NCI-H1436 (cell line): ENCODE results near the gene C4B.
"Not testable (repeated sequence)": the region's sequence is repeated elsewhere in the genome, so short reads cannot be mapped to it uniquely, and the experiment has no call there.

Experiments
- DNase-seq: peaks from one replicate; lab custom pipeline; 2025; lab: John Stamatoyannopoulos, UW

The C4B gene

GRCh38 chr6:31981744-31982143 lies 32.9 kb upstream of the C4B start, which contains the start of gene C4A:
Gene C4A (plus strand): TSS chr6:31982057. CDS start chr6:31982108, 51 bp downstream.
- DNase-seq: not testable (repeated sequence)

GRCh38 chr6:31989363-31989762 lies 25.2 kb upstream of the C4B start:
- DNase-seq: not testable (repeated sequence)

DNA sequence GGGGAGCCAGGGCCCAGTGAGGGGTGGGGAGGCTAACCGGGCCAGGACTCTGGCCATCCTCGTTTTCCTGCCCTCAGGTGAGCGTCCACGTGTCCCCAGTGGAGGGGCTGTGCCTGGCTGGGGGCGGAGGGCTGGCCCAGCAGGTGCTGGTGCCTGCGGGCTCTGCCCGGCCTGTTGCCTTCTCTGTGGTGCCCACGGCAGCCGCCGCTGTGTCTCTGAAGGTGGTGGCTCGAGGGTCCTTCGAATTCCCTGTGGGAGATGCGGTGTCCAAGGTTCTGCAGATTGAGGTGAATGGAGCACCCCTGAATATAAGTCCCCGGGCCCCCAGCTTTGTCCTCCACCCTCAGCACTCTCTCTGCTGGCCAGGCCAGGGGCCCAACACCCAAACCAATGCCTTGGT lies 20.2 kb upstream of the C4B start:
- DNase-seq: not testable (repeated sequence)

GRCh38 chr6:31996385-31996784 lies 18.2 kb upstream of the C4B start:
- DNase-seq: not testable (repeated sequence)

- DNase-seq: not testable (repeated sequence)
Measured at GRCh38 chr6:32002546-32003268, 11.9 kb upstream of the C4B start.

- not testable (repeated sequence) for DNase-seq
Measured at GRCh38 chr6:32003301-32003700, 11.3 kb upstream of the C4B start.

DNA sequence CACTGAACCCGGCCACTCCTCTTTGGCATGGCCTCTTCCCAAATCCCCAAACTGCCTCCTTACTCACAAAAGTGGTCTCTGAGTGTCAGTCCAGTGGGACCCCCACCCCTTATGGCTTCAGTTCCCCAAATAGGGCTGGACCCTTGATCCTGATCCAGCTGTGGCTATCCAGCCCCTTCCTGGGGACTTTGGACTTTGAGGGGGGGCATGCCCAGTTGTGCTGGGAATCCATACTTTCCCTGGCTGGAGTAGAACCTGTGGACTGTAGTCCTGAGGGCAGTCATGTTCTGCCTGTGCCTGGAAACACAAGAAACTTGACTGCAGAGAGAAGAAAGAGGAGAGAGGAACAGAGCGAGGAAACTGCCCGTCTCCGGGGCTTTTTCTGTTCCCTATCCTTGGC lies 10.2 kb upstream of the C4B start:
- not testable (repeated sequence) for DNase-seq

DNA sequence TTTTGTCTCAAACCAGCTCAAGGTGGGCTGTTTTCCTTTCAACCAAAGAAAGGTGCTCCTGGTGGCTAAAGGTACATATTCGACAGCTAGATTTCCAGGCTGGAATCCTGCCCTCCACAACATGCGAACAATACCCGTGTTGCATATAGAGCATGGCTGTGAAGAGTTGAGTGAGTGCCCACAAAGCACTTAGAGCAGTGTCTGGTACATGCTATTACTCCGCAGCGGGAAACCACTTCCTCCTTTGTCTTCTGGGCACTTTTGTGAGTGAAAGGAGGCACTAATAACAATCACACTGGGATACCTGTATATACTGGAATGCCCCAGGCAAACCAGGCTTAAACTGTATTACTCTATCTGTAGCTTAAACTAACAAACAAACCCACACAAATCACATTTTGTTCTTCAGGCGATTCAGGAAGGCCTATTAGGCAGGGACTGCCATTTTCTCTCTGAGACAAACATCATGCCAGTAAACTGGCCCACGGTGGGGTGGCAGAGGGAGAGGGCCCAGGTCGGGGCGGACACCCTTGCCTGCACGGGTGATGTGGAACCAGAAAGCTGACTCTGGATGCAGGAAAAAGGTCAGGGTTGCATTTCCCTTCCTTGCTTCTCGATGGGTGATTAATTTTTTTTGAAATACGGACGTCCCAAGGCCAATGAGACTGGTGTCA lies 9.6 kb upstream of the C4B start:
- not testable (repeated sequence) for DNase-seq

GRCh38 chr6:32005538-32005880 lies 9.1 kb upstream of the C4B start:
- not testable (repeated sequence) for DNase-seq

GRCh38 chr6:32005991-32006529 lies 8.5 kb upstream of the C4B start:
- DNase-seq: not testable (repeated sequence)

DNA sequence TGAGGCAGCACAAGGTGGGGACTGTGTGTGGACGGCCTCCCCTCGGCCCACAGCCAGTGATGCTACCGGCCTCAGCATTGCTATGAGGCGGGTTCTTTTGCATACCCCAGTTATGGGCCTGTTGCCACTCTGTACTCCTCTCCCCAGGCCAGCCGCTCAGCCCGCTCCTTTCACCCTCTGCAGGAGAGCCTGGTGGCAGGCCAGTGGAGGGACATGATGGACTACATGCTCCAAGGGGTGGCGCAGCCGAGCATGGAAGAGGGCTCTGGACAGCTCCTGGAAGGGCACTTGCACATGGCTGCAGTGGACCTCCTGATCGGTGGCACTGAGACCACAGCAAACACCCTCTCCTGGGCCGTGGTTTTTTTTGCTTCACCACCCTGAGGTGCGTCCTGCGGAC lies 7.5 kb upstream of the C4B start:
- DNase-seq: not testable (repeated sequence)

DNA sequence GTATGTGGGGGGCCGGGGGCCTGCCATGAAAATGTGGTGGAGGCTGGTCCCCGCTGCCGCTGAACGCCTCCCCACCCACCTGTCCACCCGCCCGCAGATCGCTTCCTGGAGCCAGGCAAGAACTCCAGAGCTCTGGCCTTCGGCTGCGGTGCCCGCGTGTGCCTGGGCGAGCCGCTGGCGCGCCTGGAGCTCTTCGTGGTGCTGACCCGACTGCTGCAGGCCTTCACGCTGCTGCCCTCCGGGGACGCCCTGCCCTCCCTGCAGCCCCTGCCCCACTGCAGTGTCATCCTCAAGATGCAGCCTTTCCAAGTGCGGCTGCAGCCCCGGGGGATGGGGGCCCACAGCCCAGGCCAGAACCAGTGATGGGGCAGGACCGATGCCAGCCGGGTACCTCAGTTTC lies 6.6 kb upstream of the C4B start:
- not testable (repeated sequence) for DNase-seq

DNA sequence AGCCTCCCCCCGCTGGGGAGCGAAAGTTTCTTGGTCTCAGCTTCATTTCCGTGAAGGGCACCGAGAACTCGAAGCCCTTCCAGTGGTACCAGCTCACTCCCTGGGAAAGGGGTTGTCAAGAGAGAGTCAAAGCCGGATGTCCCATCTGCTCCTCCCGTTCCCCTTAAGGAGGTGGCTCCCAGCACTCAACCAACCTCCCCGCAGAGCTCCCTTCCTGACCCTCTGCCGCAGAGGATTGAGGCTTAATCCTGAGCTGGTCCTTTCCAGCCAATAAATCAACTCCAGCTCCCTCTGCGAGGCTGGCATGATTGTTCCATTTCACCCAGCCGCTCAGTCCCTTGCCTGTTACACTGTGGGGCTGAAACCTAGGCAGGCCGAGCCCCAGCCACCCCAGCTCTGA lies 6.0 kb upstream of the C4B start:
- not testable (repeated sequence) for DNase-seq

GRCh38 chr6:32009537-32009936 lies 5.1 kb upstream of the C4B start:
- not testable (repeated sequence) for DNase-seq

GRCh38 chr6:32010856-32011530 lies 3.6 kb upstream of the C4B start:
- DNase-seq: not testable (repeated sequence)

DNA sequence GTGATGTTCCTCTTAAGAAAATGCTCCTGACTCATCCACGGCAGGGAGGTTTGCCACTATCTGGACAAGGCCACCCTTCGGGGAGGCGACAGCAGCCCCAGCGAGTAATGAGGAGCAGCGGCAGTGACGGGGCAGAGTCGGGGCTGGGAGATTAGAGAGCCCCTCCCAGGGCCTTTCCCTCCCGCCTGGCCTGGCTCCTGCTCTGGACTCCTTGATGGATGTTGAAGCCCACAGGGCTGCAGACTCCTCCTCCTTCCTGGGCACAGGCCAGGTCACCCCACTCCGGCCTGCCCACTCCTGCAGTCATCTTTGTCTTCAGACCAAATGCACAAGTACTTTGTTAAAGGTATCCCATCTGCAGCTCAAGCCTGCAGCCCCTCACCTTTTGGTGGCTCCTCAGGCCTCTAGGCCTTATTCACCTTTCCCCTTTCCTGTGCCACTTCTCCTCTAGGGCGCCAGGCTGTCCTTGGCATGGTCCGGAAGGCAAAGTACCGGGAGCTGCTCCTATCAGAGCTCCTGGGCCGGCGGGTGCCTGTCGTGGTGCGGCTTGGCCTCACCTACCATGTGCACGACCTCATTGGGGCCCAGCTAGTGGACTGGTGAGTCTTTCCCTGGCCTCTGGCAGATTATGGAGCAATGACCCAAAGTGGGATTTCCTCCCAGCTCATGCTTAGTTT lies 1.5 kb upstream of the C4B start:
- not testable (repeated sequence) for DNase-seq

- not testable (repeated sequence) for DNase-seq
Measured at GRCh38 chr6:32013738-32014137, 857 bp upstream of the C4B start.

DNA sequence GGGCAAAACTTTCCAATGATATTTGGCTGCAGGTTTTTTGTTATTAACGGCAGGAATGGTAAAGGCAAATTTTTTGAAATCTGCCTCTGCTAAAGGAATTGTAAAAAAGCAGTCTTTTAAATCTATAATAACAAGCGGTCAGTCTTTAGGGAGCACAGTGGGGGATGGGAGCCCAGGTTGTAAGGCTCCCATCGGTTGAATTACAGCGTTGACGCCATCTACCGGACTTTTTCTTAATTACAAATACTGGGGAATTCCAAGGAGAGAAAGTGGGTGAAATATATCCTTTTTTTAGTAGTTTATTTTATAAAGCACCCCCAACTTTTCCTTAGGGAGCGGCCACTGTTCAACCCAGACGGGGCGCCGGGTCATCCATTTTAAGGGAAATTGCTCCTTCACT lies 7.5 kb downstream of the C4B start:
- not testable (repeated sequence) for DNase-seq

GRCh38 chr6:32028631-32029030 lies 14.0 kb downstream of the C4B start:
- DNase-seq: not testable (repeated sequence)

DNA sequence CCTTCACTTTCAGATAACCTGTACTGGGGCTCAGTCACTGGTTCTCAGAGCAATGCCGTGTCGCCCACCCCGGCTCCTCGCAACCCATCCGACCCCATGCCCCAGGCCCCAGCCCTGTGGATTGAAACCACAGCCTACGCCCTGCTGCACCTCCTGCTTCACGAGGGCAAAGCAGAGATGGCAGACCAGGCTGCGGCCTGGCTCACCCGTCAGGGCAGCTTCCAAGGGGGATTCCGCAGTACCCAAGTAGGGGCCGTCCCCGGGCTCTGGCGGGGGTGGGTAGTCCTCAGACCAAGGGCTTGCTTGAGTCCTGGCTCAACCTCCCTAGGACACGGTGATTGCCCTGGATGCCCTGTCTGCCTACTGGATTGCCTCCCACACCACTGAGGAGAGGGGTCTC lies 15.0 kb downstream of the C4B start:
- not testable (repeated sequence) for DNase-seq

- not testable (repeated sequence) for DNase-seq
Measured at GRCh38 chr6:32035283-32036013, 20.9 kb downstream of the C4B start.
